Sigmoid colon (tissue), 4 donors: ENCODE results near the gene CENPM.

ENCODE experiments used
- EP300 ChIP-seq, 4 donors: sonication (generic); formaldehyde crosslinking; IDR thresholded peaks; one replicate each; pipeline ENCODE4 v1.6.1; 2017; ENCODE audit warnings: antibody characterized with exemption in 4 of 4
- POLR2A ChIP-seq, 2 donors: fragments of 450-650 bp; IDR thresholded peaks; one replicate each; pipeline ENCODE4 v1.6.1; 2016; ENCODE audit warnings: antibody characterized with exemption in 2 of 2, mild to moderate bottlenecking in 2 of 2, moderate library complexity in 2 of 2
- TF ChIP-seq, protein P1 (sequence below), 4 experiments: fragments of 450-650 bp in 3 of 4; fragments of 200-600 bp in 1 of 4; IDR thresholded peaks; one replicate each; pipeline ENCODE4 v1.5.1; 2016 to 2019; ENCODE audit warnings: antibody characterized with exemption in 4 of 4, mild to moderate bottlenecking in 3 of 4, moderate library complexity in 2 of 4

DNA sequence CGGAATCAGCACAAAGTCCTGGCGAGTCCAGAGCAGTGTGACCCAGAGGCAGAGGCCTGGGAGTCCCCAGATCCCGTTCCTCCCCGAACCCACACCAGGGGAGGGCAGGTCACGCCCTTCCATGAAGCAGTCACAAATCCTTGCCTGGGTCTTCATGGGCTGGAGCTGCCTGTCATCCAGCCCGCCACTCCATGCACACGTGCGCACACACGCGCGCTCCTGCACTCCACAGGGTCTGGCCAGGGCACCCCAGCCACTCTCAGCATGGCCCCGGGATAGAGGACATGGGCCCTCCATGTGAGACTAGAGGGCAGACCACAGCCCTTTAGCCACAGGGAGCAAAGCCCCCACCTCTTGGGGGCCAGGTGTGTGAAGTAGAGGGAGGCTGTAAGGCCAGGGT is 14.6 kb downstream of the CENPM start:
- TF ChIP-seq POLR2A (IDR thresholded peaks at IDR 0.05) (no peak), EP300 (IDR thresholded peaks at IDR 0.05) (no peak)
- TF ChIP-seq, protein P1, sequence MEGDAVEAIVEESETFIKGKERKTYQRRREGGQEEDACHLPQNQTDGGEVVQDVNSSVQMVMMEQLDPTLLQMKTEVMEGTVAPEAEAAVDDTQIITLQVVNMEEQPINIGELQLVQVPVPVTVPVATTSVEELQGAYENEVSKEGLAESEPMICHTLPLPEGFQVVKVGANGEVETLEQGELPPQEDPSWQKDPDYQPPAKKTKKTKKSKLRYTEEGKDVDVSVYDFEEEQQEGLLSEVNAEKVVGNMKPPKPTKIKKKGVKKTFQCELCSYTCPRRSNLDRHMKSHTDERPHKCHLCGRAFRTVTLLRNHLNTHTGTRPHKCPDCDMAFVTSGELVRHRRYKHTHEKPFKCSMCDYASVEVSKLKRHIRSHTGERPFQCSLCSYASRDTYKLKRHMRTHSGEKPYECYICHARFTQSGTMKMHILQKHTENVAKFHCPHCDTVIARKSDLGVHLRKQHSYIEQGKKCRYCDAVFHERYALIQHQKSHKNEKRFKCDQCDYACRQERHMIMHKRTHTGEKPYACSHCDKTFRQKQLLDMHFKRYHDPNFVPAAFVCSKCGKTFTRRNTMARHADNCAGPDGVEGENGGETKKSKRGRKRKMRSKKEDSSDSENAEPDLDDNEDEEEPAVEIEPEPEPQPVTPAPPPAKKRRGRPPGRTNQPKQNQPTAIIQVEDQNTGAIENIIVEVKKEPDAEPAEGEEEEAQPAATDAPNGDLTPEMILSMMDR (IDR thresholded peaks at IDR 0.05), result no peak
